HFF-Myc (cell line): ENCODE results near the gene PADI1.

Source experiments
- DNase-seq: peaks from one replicate; pipeline ENCODE4 v3.0.0-alpha.2; 2011; ENCODE audit warnings: low read depth; ENCODE audit errors: extremely low read depth
- H3K4me3 ChIP-seq: replicated peaks from 2 replicates; pipeline ENCODE4 v1.5.1; 2011; ENCODE audit warnings: low read depth, mild to moderate bottlenecking, control low read depth, low read length
- TF ChIP-seq, protein P1 (sequence below): IDR thresholded peaks from 2 replicates; pipeline ENCODE4 v1.5.1; 2012; ENCODE audit warnings: mild to moderate bottlenecking, low read depth, low read length, control low read depth; ENCODE audit errors: missing control alignments

Gene PADI1

DNA sequence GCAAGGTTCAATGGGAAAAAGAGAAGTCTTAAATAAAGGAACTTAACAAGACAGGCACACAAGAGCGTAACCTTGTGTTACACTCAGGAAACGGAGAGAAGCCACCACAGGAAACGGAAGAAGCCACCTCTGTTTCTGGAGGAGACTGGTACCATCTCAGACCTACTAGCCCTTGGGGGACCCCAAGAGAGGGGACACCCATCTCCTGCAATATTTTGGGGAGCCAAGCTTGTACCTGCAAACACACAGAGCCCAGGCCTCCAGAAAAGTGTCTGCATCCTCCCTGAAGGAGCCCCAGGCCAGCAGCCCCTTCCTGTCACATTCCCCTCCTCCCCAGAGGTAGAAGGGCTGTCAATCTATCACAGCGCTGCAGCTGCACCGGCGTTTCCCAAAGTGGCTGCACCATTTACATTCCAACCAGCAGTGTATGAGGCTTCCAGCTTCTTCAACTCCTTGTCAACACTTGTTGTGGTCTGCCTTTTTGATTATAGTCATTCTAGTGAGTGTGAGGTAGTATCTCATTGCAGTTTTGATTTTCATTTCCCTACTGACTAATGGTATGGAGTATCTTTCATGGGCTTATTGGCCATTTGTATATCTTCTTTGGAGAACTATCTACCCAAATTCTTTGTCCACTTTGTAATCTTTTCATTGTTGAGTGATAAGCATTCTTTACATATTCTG lies 23.0 kb upstream of the PADI1 start:
- H3K4me3 ChIP-seq: no peak overlapping the region
- TF ChIP-seq, protein P1, sequence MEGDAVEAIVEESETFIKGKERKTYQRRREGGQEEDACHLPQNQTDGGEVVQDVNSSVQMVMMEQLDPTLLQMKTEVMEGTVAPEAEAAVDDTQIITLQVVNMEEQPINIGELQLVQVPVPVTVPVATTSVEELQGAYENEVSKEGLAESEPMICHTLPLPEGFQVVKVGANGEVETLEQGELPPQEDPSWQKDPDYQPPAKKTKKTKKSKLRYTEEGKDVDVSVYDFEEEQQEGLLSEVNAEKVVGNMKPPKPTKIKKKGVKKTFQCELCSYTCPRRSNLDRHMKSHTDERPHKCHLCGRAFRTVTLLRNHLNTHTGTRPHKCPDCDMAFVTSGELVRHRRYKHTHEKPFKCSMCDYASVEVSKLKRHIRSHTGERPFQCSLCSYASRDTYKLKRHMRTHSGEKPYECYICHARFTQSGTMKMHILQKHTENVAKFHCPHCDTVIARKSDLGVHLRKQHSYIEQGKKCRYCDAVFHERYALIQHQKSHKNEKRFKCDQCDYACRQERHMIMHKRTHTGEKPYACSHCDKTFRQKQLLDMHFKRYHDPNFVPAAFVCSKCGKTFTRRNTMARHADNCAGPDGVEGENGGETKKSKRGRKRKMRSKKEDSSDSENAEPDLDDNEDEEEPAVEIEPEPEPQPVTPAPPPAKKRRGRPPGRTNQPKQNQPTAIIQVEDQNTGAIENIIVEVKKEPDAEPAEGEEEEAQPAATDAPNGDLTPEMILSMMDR: no peak
- no peak for DNase-seq

DNA sequence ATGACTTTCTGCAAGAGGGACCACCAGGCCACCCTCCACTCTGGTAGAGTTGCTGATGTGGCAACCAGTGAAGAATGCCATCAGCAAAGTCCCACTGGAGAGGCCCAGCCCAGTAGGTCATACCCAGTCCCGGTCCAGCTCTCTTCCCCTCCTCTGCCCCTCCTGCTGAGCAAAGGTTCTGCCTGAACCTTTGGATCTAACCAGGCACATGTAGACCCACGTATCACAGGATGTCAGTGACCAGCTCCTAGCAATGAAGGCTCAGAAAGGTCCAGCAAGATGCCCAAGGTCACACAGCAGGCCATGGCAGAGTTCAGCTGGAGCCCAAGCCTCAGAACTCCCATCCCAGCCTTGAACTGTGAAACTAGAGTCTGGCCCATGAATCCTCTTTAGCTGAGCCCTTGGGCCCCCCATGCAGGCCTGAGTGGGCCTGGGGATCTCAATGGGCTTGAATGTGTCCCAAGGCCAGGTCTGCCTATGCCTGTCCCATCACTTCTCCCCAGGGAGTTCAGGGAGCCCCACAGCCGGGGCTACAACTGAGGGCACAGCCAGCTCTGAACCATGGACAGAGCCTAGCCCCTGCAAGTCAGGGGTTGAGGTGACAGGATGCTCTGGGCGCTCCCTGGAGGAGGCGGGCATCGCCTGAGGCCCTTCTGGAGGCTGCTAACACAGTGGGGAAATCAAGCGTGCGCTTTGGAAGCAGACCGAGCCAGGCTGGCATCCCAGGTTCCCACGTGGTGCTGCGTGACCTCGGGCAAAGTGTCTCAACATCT lies 21.4 kb upstream of the PADI1 start:
- TF ChIP-seq, protein P1: no peak
- no peak overlapping the region for H3K4me3 ChIP-seq
- DNase-seq: no peak

DNA sequence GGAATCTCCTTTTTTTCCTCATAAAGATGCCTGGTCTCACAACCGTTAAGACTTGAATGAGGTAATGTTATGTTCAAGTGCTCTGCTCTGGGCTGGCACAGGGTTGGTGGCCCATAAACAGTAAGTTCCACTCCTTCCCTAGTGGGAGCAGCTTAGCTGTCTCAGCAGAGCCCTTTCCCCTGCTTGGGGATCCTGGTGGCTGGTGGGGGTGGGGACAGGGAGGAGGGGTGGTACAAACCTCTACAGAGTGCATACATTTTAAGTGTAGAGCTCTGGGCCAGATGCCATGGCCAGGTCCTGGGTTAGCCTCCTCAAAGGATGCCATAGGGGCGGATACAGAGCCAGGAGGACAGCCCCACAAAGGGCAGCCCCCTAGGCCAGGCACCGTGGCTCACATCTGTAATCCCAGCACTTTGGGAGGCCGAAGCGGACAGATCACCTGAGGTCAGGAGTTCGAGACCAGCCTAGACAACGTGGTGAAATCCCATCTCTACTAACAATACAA lies 20.7 kb upstream of the PADI1 start:
- DNase-seq: no peak
- no peak overlapping the region for H3K4me3 ChIP-seq
- TF ChIP-seq, protein P1: no peak

DNA sequence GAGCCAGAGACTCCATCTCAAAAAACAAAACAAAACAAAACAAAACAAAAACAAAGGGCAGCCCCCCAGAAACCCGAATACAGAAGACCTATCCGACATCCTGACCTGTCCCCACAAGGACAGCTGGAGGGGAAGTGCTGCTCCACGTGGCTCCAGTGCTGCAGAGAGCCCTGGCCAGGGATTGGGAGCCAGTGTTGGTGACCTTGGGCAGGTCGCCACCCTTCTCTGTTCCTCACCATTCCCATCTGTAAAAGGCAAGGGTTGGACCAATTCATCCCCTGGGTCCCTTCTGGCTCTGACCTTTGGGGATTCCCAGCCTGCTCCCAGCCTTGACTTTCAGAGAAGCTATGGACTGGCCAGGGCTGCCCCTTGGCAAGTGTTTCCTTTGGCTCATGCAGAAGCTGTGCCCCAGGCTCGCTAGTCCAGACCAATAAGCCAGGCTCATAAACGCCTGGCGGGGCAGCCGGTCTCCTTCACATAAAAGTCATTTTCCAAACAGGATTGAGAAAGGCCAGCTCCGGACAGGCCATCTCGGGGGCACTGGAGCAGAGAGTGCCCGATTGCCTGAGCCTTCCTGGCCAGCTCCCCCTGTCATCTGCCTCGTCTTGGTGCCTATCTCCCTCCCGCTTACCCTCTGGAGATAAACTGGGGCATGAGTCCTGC lies 20.0 kb upstream of the PADI1 start:
- TF ChIP-seq, protein P1: no peak
- DNase-seq: no peak
- H3K4me3 ChIP-seq: no peak overlapping the region

DNA sequence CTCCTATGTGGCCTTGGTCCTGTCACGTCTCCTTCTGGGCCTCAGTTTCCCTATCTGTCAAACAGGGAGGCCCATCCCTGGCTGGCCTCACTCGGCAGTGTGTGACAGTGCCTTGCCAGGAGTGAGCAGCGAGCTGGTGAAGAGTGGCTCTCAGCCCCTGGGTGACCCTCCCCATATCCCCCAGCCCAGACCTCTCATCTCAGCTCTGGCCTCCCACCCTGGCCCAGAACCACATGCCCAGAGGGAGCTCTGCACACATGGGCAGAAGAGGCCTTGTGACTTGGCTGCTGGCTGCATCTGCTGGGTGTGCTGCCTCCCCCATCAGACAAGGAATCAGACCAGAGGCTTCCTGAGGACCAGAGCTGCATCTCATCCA lies 19.5 kb upstream of the PADI1 start:
- TF ChIP-seq, protein P1: no peak
- no peak for DNase-seq

DNA sequence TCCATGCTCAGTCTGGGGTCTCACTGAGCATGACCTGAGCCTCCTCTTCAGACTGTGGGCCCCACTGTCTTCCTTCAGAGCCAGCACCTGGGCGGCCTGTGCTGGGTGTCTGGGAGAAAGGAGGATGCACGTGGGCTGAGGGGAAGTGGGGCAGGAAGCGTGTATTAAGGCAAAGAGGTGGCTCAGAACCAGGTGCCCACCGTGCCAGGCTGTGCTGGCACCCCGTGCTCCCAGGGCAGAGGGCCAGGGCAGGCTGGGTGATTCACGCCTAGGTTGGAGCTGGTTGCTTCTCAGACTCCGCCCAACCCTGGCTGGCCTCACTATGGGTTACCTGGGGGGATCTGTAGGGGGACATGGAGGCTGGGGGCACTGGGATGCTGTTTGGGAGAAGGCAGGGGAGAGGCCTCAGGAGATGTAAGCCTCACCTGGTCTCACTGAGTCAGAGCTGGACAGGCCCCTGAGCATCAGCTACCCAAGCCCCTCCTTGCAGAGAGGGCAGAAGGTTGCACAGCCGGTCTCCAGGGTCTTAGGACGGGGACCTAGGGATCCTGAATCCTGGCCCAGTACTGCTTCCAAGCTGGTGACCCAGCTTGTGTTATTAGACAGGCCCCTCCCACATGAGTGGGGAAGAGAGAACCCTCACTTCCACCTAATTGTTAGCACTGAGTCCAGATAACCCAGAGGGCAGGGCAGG lies 18.6 kb upstream of the PADI1 start:
- no peak overlapping the region for H3K4me3 ChIP-seq
- DNase-seq: no peak
- TF ChIP-seq, protein P1: no peak

More for the DNA sequence above, 19.5 kb upstream of the PADI1 start:
- no peak overlapping the region for H3K4me3 ChIP-seq
